ENCODE measurements around the gene CRACDL.

CRACDL gene

DNA sequence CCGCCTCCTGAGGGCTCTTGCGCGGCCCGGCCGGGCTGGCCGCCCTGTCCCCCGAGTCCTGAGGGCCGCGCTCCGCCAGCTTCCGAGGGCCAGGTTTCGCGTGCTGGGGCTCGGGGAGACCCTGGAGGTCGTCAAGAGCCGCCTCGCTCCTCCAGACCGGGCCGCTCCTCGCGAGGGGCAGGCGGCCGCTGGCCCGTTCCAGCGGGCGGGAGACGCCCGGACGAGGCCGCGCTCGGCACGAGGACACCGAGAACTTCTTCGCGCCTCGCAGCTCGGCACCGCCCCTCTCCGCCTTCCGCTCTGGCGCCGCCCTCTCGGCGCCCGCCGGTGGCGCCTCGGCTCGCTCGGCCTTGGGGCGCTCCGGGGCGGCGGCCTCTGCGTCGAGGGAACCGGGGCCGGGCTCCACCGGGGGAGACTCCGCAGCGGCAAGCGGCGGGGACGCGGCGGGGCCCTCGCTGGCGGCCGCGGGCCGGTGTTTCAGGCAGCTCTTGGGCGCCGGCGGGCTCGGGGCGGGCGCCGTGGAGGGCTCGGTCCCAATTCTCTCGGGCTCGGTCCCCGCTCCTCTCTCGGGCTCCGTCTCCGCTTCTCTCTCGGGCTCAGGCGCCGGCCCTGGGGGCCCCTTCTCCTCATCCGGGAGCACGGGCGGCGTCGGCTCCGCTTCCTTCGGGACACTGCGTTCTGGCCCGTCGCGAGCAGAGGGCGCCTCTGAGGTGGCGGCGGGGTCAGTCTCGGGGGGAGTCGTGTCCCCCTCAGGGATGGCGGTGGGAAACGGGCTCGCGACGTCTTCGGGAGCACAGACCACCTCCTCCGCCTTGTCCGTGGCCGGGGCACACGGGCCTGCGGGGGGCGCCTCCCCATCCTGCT, 113.5 kb downstream of the CRACDL start:
- FAIRE-seq = no peak

- no peak for FAIRE-seq
These were observed 114.3 kb downstream of the CRACDL start for GRCh38 chr2:98821629-98822135.

GRCh38 chr2:98819231-98819766, 116.7 kb downstream of the CRACDL start:
- FAIRE-seq = no peak

DNA sequence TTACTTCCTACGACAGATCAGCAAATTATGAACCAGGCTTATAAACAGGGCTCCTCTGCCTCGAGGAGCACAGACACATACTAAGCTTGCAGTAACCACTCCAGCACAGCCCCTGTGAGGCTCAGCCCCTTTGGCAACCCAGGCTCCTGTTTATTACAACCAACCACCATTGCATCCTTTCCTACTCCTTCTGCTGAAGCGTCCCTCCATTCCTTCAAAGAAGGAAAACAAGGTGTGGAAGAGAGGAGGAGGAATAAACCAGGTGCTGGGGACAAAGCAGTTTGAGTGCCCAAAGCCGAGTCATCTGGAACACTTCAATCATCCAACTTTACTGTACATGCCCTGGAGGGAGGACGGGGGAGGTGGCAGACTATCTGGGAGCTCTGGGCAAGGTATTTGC, 117.9 kb downstream of the CRACDL start:
- no peak for FAIRE-seq

DNA sequence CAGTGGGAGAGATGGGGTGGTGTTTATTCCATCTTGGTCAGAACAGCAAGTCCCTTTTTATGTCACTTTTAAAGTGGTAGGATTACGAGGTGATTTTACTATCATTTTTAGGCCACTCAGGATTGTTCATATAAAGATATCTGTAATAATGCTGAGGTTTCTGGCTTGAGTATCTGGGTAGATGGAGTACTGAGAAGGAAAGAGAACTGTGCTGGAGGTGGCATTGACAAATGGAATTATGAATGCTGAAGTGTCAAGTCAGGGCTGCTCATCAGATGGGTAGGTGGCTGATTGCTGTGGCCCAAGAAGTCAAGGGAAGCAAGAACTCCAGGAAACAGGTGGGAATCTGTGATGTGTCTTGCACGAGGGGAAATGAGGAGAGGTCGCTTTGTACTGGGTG, 119.7 kb downstream of the CRACDL start:
- no peak for FAIRE-seq

DNA sequence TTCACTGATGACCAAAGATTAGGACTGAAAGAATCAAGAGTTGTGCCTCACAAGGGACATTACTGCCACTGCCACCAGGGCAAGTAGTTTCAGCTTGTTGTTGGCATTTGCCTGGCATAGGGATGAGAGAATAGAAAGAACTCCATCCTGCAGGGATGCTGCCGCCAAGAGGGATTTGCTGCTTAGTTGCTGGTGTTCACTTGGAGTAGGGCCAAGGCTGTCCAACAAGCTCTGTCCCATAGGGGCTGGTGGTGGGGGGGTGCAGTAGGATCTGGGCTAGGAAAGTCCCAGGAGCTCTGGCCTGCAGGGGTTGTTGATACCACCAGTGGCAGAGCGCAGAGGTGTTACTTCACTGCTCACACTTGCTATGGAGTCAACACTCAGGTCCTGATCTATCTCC, 120.2 kb downstream of the CRACDL start:
- FAIRE-seq = no peak

DNA sequence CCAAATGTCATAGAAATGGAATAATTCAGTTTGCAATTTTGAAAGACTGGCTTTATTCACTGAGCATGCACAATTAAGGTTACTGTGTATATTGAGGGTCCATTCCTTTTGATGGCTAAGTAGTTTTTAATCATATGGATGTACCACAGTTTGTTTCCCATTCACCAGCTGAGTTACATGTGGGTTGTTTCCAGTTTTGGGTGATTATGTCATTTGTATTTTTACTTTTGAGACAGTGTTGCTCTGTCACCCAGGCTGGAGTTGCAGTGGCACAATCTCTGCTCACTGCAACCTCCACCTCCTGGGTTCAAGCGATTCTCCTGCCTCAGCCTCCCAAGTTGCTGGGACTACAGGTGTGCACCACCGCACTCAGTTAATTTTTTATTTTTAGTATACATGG, 124.3 kb downstream of the CRACDL start:
- FAIRE-seq = no peak

DNA sequence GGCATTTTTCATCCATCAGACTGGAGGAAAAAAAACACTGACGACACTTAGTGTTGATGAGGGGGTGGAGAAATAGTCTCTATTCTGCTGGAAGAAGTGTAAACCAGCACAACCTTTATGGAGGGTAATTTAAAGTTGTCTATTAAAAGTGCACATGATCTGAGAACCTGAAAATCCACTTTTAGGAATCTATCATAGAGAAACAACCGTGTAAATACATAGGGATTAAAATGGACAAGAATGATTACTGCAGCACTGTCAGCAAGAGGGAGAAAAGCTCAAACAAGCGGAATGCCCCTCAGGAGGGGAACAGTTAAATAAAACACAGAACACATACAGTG, 125.5 kb downstream of the CRACDL start:
- FAIRE-seq = no peak

GRCh38 chr2:98809878-98810587, 126.0 kb downstream of the CRACDL start:
- FAIRE-seq = no peak

- FAIRE-seq = no peak
These were observed 126.9 kb downstream of the CRACDL start for GRCh38 chr2:98809116-98809515.

- FAIRE-seq = no peak
These were observed 127.5 kb downstream of the CRACDL start for GRCh38 chr2:98808546-98808945.

- no peak for FAIRE-seq
These were observed 128.1 kb downstream of the CRACDL start for GRCh38 chr2:98807929-98808328.

- no peak for FAIRE-seq
These were observed 128.8 kb downstream of the CRACDL start for GRCh38 chr2:98807221-98807620.

GRCh38 chr2:98806236-98806697, 129.8 kb downstream of the CRACDL start:
- FAIRE-seq = no peak

DNA sequence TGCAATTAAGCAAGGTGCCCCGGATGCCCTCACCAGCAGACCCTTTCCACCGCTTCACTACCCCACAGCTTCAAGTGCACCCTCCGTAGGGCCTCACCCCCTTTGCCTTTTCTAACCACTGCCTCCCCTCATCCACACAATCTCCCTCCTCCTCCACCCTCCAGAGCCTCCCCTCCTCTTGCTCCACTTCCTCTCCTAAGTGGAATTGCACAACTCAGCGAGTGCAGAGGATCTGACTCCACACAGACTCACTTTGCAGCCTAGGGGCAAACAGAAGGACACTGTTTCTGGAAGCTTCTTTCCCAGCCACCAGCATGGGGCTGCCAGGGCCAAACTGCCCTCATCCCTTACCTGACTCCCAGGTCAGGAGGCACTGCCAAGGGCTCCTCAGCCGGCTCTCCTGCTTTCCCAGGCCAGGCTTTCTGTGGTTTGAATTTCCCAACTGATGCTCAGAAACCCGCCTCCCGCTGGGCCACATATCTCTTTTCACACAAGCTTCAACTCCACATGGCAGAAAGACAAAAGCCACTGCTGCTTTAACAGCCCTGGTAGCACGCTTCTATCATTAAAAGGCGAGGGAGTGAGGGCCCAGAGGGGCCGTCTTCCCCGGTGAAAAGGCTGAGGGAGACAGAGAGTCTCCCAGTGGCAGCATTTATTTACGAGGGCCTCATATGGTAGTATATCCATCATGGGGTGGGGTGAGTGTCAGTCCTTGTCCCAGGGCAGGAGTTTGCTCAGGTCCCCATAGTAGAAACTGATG, 130.4 kb downstream of the CRACDL start:
- FAIRE-seq = no peak

DNA sequence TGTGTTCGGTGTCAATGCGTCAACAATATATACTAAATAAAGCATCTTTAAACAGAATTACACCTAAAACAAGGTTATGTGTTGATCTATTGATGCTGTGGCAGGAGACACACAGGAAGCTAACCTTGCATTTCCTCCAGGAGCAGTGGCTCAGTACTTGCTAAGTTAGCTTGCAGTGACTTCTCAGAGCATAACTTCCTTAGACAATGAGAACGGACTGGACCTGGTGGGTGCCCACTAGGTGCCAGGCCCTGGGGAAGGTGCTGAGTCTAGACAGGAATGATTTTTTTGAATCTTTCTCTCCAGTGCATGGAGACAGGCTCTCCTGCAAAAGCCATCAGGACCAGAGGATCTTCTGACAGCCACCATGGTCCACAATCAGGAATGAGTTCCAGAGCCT, 131.3 kb downstream of the CRACDL start:
- no peak for FAIRE-seq

DNA sequence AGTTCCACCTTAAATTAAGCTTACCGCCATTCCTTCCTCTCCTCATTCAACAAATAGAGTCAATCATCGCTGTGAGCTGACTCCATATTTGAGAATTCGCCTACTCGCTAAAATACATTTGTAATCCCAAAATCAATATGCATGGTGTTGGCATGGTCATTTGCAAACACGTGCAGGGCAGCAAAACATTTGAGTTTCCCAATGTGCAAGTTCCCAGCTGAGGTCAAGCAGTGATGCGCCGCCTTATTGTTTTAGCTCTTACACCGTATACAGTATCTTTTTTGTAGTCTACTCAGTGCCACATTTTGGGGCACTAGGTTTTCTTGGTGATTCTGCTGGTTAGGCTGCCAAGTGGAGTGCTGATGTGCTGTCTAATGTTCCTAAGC, 131.8 kb downstream of the CRACDL start:
- no peak for FAIRE-seq

DNA sequence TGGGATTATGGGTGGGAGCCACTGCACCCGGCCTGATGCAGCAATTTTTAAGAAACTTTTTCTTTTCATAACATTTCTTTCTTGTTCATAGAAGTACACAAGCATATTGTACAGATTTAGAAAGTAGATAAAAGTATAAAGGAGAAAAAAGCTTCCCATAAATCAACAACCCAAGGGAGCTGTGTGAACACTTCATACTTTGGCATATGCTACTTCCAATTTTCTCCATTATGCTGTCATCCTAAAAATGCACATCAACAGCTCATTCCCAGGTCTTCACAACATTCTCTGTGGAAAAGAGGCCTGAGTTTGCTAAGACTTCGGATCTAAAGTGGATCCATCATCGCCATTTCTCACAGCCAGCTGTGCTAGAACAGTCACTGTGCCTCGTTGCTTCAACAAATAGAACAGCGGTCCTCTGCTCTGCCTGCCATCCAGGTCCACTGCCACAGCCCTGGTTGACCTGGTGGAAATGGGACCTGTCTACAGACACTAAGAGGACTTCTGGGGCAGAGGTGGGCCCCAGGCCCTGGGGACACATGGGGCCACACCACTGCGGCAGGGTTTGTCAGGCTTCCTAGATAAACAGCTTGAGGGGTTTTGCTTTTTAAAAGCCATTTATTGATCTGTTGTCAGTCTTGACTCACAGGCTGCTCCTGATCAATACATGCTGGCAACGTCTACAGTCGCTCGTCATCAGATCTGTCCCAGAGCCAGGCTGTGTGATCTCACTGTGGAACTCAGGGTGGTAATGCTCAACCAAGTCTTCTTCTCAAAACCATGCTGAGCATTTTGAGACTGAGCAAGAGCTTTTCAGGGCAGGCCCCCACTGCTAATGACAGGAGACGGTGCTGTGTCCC, 132.4 kb downstream of the CRACDL start:
- no peak for FAIRE-seq

GRCh38 chr2:98802344-98802743, 133.7 kb downstream of the CRACDL start:
- no peak for FAIRE-seq

GRCh38 chr2:98801921-98802321, 134.1 kb downstream of the CRACDL start:
- no peak for FAIRE-seq

DNA sequence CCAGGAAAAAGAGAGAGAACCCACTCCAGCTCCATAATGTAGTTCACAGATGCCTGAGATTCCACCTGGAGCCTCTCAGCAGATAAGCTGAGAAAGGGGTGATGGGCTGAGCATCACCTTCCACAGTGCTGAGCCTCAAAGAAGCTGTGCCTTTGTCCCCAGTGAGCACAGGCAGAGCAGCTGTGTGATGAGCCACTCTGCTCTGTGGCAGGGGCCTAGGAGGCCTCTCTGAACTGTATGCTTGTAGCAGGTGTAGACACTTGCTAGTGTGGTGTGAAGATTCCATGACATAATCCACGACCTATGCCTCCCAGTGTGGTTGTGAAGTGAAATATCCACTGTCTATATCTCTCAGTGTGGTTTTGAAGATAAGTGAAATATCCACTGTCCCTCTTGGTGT, 134.7 kb downstream of the CRACDL start:
- no peak for FAIRE-seq

Data from colon (tissue), 2 donors.